HG02840 (cell line): Measurements from ENCODE around the gene ZKSCAN3.
"Not testable (repeated sequence)": the region's sequence is repeated elsewhere in the genome, so short reads cannot be mapped to it uniquely, and the experiment has no call there.

Experiments used
- ATAC-seq: cut with Tn5 transposase; IDR thresholded peaks from one replicate; pipeline ENCODE4 v1.9.1; 2021; ENCODE audit warnings: mild to moderate bottlenecking, moderate library complexity, moderate number of reproducible peaks; ENCODE audit not compliant: unreplicated experiment, low FRiP score

The ZKSCAN3 gene

GRCh38 chr6:28349892-28350737 lies at the start of gene ZKSCAN3:
TSS of gene ZKSCAN3 (plus strand) at chr6:28349947. CDS start at chr6:28359587, 9,640 bp downstream.
- peak; percentile 91 for ATAC-seq

GRCh38 chr6:28303570-28303969 lies 46.2 kb upstream of the ZKSCAN3 start:
- peak; percentile 85 for ATAC-seq

- not testable (repeated sequence) for ATAC-seq
Measured at GRCh38 chr6:28306363-28306762, 43.4 kb upstream of the ZKSCAN3 start.

GRCh38 chr6:28311139-28311823 lies 38.5 kb upstream of the ZKSCAN3 start:
- no peak for ATAC-seq

GRCh38 chr6:28312939-28313338 lies 36.8 kb upstream of the ZKSCAN3 start:
- no peak for ATAC-seq

GRCh38 chr6:28315628-28316027 lies 34.1 kb upstream of the ZKSCAN3 start:
- no peak for ATAC-seq

- not testable (repeated sequence) for ATAC-seq
Measured at GRCh38 chr6:28317866-28318265, 31.9 kb upstream of the ZKSCAN3 start.

GRCh38 chr6:28322661-28323060 lies 27.1 kb upstream of the ZKSCAN3 start:
- no peak for ATAC-seq

GRCh38 chr6:28323813-28324424 lies 25.8 kb upstream of the ZKSCAN3 start:
- ATAC-seq, result no peak

GRCh38 chr6:28326371-28326948 lies 23.3 kb upstream of the ZKSCAN3 start:
- no peak for ATAC-seq

- ATAC-seq, result no peak
Measured at GRCh38 chr6:28330041-28330440, 19.7 kb upstream of the ZKSCAN3 start.

- ATAC-seq, result no peak
Measured at GRCh38 chr6:28333047-28333446, 16.7 kb upstream of the ZKSCAN3 start.

GRCh38 chr6:28333599-28334018 lies 16.1 kb upstream of the ZKSCAN3 start:
- ATAC-seq, result no peak

GRCh38 chr6:28334286-28335039 lies 15.3 kb upstream of the ZKSCAN3 start:
- no peak for ATAC-seq

GRCh38 chr6:28335040-28335563 lies 14.6 kb upstream of the ZKSCAN3 start:
- no peak for ATAC-seq

GRCh38 chr6:28335564-28336283 lies 14.0 kb upstream of the ZKSCAN3 start, which contains the start of gene ZSCAN31:
TSS of gene ZSCAN31 (minus strand) at chr6:28336148. CDS start at chr6:28329683, 6,465 bp downstream.
- peak; percentile 84 for ATAC-seq

- ATAC-seq, result peak; percentile 38
Measured at GRCh38 chr6:28336284-28337120, 13.2 kb upstream of the ZKSCAN3 start.

GRCh38 chr6:28337121-28337520 lies 12.6 kb upstream of the ZKSCAN3 start:
- ATAC-seq, result no peak
